GM23338 (cell line): ENCODE measurements around the gene MUC5AC.

ENCODE experiments used
- EZH2 ChIP-seq: fragments of 200-600 bp; sonication (generic); IDR thresholded peaks from one replicate; pipeline ENCODE4 v1.8.0; 2017; ENCODE audit warnings: antibody characterized with exemption, mild to moderate bottlenecking, low read depth; ENCODE audit not compliant: unreplicated experiment
- NANOG ChIP-seq: IDR thresholded peaks from 2 replicates; pipeline ENCODE4 v1.6.1; 2016; ENCODE audit warnings: antibody characterized with exemption, borderline replicate concordance
- POLR2AphosphoS5 ChIP-seq: IDR thresholded peaks from 2 replicates; pipeline ENCODE4 v1.6.1; 2016; ENCODE audit warnings: antibody characterized with exemption, low read depth
- TF ChIP-seq, protein P1 (sequence below), 2 experiments: fragments of 200-600 bp in 1 of 2; sonication (generic) in 1 of 2; conservative IDR thresholded peaks; 2 replicates each; pipeline versions ENCODE4 v1.5.1 to v1.6.1; 2016 to 2017; ENCODE audit warnings: antibody characterized with exemption in 2 of 2, low read depth in 2 of 2, mild to moderate bottlenecking in 2 of 2, moderate library complexity in 1 of 2
- TF ChIP-seq, protein P2 (sequence below): IDR thresholded peaks from one replicate; pipeline ENCODE4 v1.6.1; 2018; ENCODE audit warnings: antibody characterized with exemption; ENCODE audit not compliant: unreplicated experiment

DNA sequence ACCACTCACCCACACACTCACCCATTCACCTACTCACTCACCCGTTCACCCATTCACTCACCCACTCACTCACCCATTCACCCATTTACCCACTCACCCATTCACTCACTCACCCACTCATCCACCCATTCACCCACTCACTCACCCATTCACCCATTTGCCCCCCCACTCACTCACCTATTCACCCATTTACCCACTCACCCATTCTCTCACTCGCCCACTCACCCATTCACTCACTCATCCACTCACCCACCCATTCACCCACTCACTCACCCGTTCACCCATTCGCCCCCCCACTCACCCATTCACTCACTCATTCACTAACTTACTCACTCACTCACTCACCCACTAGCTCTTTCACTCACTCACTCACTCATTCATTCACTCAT lies 15.0 kb downstream of the MUC5AC start:
- TF ChIP-seq, protein P1, sequence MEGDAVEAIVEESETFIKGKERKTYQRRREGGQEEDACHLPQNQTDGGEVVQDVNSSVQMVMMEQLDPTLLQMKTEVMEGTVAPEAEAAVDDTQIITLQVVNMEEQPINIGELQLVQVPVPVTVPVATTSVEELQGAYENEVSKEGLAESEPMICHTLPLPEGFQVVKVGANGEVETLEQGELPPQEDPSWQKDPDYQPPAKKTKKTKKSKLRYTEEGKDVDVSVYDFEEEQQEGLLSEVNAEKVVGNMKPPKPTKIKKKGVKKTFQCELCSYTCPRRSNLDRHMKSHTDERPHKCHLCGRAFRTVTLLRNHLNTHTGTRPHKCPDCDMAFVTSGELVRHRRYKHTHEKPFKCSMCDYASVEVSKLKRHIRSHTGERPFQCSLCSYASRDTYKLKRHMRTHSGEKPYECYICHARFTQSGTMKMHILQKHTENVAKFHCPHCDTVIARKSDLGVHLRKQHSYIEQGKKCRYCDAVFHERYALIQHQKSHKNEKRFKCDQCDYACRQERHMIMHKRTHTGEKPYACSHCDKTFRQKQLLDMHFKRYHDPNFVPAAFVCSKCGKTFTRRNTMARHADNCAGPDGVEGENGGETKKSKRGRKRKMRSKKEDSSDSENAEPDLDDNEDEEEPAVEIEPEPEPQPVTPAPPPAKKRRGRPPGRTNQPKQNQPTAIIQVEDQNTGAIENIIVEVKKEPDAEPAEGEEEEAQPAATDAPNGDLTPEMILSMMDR (conservative IDR thresholded peaks at IDR 0.05; ENCODE audit: low read depth in 2 of 2): no peak
- TF ChIP-seq POLR2AphosphoS5 (no peak), NANOG (no peak), EZH2 (no peak)
- TF ChIP-seq, protein P2, sequence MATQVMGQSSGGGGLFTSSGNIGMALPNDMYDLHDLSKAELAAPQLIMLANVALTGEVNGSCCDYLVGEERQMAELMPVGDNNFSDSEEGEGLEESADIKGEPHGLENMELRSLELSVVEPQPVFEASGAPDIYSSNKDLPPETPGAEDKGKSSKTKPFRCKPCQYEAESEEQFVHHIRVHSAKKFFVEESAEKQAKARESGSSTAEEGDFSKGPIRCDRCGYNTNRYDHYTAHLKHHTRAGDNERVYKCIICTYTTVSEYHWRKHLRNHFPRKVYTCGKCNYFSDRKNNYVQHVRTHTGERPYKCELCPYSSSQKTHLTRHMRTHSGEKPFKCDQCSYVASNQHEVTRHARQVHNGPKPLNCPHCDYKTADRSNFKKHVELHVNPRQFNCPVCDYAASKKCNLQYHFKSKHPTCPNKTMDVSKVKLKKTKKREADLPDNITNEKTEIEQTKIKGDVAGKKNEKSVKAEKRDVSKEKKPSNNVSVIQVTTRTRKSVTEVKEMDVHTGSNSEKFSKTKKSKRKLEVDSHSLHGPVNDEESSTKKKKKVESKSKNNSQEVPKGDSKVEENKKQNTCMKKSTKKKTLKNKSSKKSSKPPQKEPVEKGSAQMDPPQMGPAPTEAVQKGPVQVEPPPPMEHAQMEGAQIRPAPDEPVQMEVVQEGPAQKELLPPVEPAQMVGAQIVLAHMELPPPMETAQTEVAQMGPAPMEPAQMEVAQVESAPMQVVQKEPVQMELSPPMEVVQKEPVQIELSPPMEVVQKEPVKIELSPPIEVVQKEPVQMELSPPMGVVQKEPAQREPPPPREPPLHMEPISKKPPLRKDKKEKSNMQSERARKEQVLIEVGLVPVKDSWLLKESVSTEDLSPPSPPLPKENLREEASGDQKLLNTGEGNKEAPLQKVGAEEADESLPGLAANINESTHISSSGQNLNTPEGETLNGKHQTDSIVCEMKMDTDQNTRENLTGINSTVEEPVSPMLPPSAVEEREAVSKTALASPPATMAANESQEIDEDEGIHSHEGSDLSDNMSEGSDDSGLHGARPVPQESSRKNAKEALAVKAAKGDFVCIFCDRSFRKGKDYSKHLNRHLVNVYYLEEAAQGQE: no peak
